SK-N-SH (cell line): ENCODE measurements around the gene AURKB. TPM values are rescaled to one million over a fixed set of nuclear protein-coding genes. Genes with fewer than 3 reads are reported as not detected.
A peak's percentile ranks its signal among the peaks of the same experiment; 100 is the strongest.

Experiments
- CTCF ChIA-PET: fragments of 300-600, 350-600 bp; formaldehyde crosslinking; extraction: SDS; loops from one replicate; lab custom pipeline; 2021; lab: Yijun Ruan, JAX
- POLR2A ChIA-PET: fragments of 350-600 bp; sonication (Branson Sonifier 250); formaldehyde crosslinking; extraction: SDS; loops from one replicate; lab custom pipeline; 2020; ENCODE audit warnings: antibody characterized with exemption, inconsistent platforms; lab: Yijun Ruan, JAX
- DNase-seq: peaks from one replicate; pipeline ENCODE4 v3.0.0; 2012
- H2AFZ ChIP-seq: fragments of 200-600 bp; sonication (generic); 2 replicates; pipeline ENCODE4 v1.8.1; 2016; ENCODE audit warnings: antibody characterized with exemption, mild to moderate bottlenecking, low read depth
- H3F3A ChIP-seq: fragments of 200-600 bp; sonication (generic); replicated peaks from 2 replicates; pipeline ENCODE3; 2016; ENCODE audit warnings: antibody characterized with exemption, mild to moderate bottlenecking; ENCODE audit not compliant: insufficient read depth
- H3K27ac ChIP-seq, 2 experiments: fragments of 200-500 bp in 1 of 2; fragments of 200-600 bp in 1 of 2; sonication (Bioruptor generic) in 1 of 2; sonication (generic), shearing (Covaris generic) in 1 of 2; 2 replicates each; pipeline versions ENCODE4 v1.5.1 to v1.6.1; 2014 to 2016; ENCODE audit warnings: low read depth in 2 of 2, inconsistent platforms in 1 of 2, low read length in 1 of 2, mild to moderate bottlenecking in 1 of 2, mixed read lengths in 1 of 2
- H3K27me3 ChIP-seq: fragments of 200-600 bp; sonication (generic), shearing (Covaris generic); 2 replicates; pipeline ENCODE4 v1.6.1; 2016; ENCODE audit warnings: mixed run types; ENCODE audit not compliant: insufficient read depth
- H3K36me3 ChIP-seq, 2 experiments: fragments of 200-500 bp in 1 of 2; fragments of 200-600 bp in 1 of 2; sonication (Bioruptor generic) in 1 of 2; sonication (generic) in 1 of 2; replicated peaks in 1 of 2; 2 replicates each; pipeline versions ENCODE3 to v1.5.1; 2014 to 2016; ENCODE audit warnings: low read length in 1 of 2, mild to moderate bottlenecking in 1 of 2; ENCODE audit not compliant: insufficient read depth in 2 of 2, control insufficient read depth in 1 of 2
- H3K4me1 ChIP-seq, 2 experiments: fragments of 200-500 bp in 1 of 2; fragments of 200-600 bp in 1 of 2; sonication (Bioruptor generic) in 1 of 2; sonication (generic), shearing (Covaris generic) in 1 of 2; 2 replicates each; pipeline versions ENCODE4 v1.5.1 to v1.6.1; 2014 to 2016; ENCODE audit warnings: low read depth in 1 of 2, low read length in 1 of 2, mixed run types in 1 of 2; ENCODE audit not compliant: insufficient read depth in 2 of 2, control insufficient read depth in 1 of 2
- H3K4me2 ChIP-seq: fragments of 200-600 bp; sonication (generic), shearing (Covaris generic); 2 replicates; pipeline ENCODE4 v1.6.1; 2017; ENCODE audit warnings: mixed run types
- H3K4me3 ChIP-seq, 2 experiments: fragments of 200-500 bp in 1 of 2; fragments of 200-600 bp in 1 of 2; sonication (Bioruptor generic) in 1 of 2; sonication (generic), shearing (Covaris generic) in 1 of 2; 2 replicates each; pipeline versions ENCODE4 v1.5.1 to v1.8.1; 2014 to 2016; ENCODE audit warnings: low read depth in 2 of 2, inconsistent platforms in 1 of 2, low read length in 1 of 2, mild to moderate bottlenecking in 1 of 2, mixed read lengths in 1 of 2, moderate library complexity in 1 of 2
- H3K79me2 ChIP-seq: fragments of 200-600 bp; sonication (generic); 2 replicates; pipeline ENCODE4 v1.8.1; 2017; ENCODE audit warnings: mild to moderate bottlenecking; ENCODE audit not compliant: insufficient read depth
- H3K9ac ChIP-seq: fragments of 200-600 bp; sonication (generic); 2 replicates; pipeline ENCODE4 v1.6.1; 2017; ENCODE audit warnings: mixed run types
- H3K9me2 ChIP-seq: fragments of 200-600 bp; sonication (generic); 2 replicates; pipeline ENCODE4 v1.6.1; 2017; ENCODE audit warnings: mixed run types
- H3K9me3 ChIP-seq: fragments of 200-600 bp; sonication (generic); 2 replicates; pipeline ENCODE4 v1.6.1; 2017; ENCODE audit warnings: mixed run types, mild to moderate bottlenecking, moderate library complexity
- H4K20me1 ChIP-seq: fragments of 200-600 bp; sonication (generic); 2 replicates; pipeline ENCODE4 v1.6.1; 2017; ENCODE audit warnings: mild to moderate bottlenecking, mixed run types; ENCODE audit not compliant: insufficient read depth
- CTCF ChIP-seq: fragments of 200-600 bp; sonication (generic); IDR thresholded peaks from 2 replicates; pipeline ENCODE4 v1.6.1; 2017; ENCODE audit warnings: antibody characterized with exemption, mild to moderate bottlenecking, moderate library complexity
- EP300 ChIP-seq, 2 experiments: IDR thresholded peaks; 2 replicates each; pipeline versions ENCODE4 v1.4.0 to v1.6.1; 2012; ENCODE audit warnings: borderline replicate concordance in 1 of 2, low read depth in 1 of 2, low read length in 1 of 2
- FOSL2 ChIP-seq: IDR thresholded peaks from 2 replicates; pipeline ENCODE4 v1.4.0; 2012; ENCODE audit warnings: low read depth, mild to moderate bottlenecking, moderate library complexity, borderline replicate concordance
- FOXM1 ChIP-seq: IDR thresholded peaks from 2 replicates; pipeline ENCODE4 v1.4.0; 2012; ENCODE audit warnings: low read depth, mild to moderate bottlenecking
- GATA2 ChIP-seq: sonication (generic); formaldehyde crosslinking; IDR thresholded peaks from 2 replicates; pipeline ENCODE4 v1.5.0; 2020; ENCODE audit warnings: mild to moderate bottlenecking, missing genetic modification reagents
- IRF3 ChIP-seq: fragments of 150-350 bp; IDR thresholded peaks from 2 replicates; pipeline ENCODE4 v1.6.1; 2016; ENCODE audit warnings: mild to moderate bottlenecking, low read depth, low read length
- JUND ChIP-seq: IDR thresholded peaks from 2 replicates; pipeline ENCODE4 v1.4.0; 2012
- MXI1 ChIP-seq: IDR thresholded peaks from 2 replicates; pipeline ENCODE4 v1.6.1; 2012; ENCODE audit warnings: mild to moderate bottlenecking, low read depth, low read length, improper control_type of control experiment
- RCOR1 ChIP-seq: fragments of 150-350 bp; IDR thresholded peaks from 2 replicates; pipeline ENCODE4 v1.6.1; 2017; ENCODE audit warnings: antibody characterized with exemption, low read length
- SIN3A ChIP-seq: IDR thresholded peaks from 2 replicates; pipeline ENCODE4 v1.6.1; 2012; ENCODE audit warnings: low read depth, mild to moderate bottlenecking, low read length, moderate library complexity, borderline replicate concordance
- TAF1 ChIP-seq: IDR thresholded peaks from 2 replicates; pipeline ENCODE4 v1.6.1; 2012; ENCODE audit warnings: low read depth, mild to moderate bottlenecking, low read length, moderate library complexity, borderline replicate concordance
- TCF12 ChIP-seq: IDR thresholded peaks from 2 replicates; pipeline ENCODE4 v1.4.0; 2012
- YY1 ChIP-seq: IDR thresholded peaks from 2 replicates; pipeline ENCODE4 v1.4.0; 2012; ENCODE audit warnings: low read depth, mild to moderate bottlenecking
- ZBTB33 ChIP-seq: IDR thresholded peaks from 2 replicates; pipeline ENCODE4 v1.4.0; 2012; ENCODE audit warnings: low read depth, borderline replicate concordance
- WGBS: methylation state at CpG from one replicate; pipeline ENCODE4 v1.1.6; 2017; ENCODE audit warnings: low lambda C conversion rate; 5-methylcytosine and 5-hydroxymethylcytosine counted together
- polyA plus RNA-seq, 3 experiments: library from polyadenylated mRNA; depleted of rRNA; stranded (reverse); fragments of >200 nt; gene quantifications; 2 replicates each; pipeline ENCODE4 v1.2.3, GENCODE V29; 2012
- TF ChIP-seq, protein P1 (sequence below): IDR thresholded peaks from 2 replicates; pipeline ENCODE4; 2012

The AURKB gene
- polyA plus RNA-seq, 1 of the 3 experiments (the other 2 are of a cell fraction) = 43.9 TPM

GRCh38 chr17:8162997-8163977 lies 47.1 kb downstream of the AURKB start:
- peaks cover 41% of the 10 kb centered on the region for H3F3A ChIP-seq
- peaks cover 9 to 23% of the 10 kb centered on the region in 2 experiments for H3K36me3 ChIP-seq
- ChIA-PET POLR2A (interaction anchor here (0.7 to 1.8 kb wide), 4 partner anchors 10 to 41 kb away, joined by 3 to 36 read pairs (median 4); no protein-coding TSS in a partner anchor), CTCF (interaction anchor here (0.6 to 9.4 kb wide), 6 partner anchors 10 to 69 kb away, joined by 3 to 98 read pairs (median 6); partner anchors contain the start of gene HES7)
- peak overlapping the region; percentile 66 to 79 for H3K27ac ChIP-seq
- no peaks in the 10 kb centered on the region for H4K20me1 ChIP-seq
- WGBS = 22% methylated on average over 20 of the region's 55 CpGs
- H3K79me2 ChIP-seq = peaks cover 38% of the 10 kb centered on the region
- no peaks in the 10 kb centered on the region for H3K9me2 ChIP-seq
- H3K27me3 ChIP-seq = no peaks in the 10 kb centered on the region
- peak overlapping the region; percentile 64 to 88 for H3K4me3 ChIP-seq
- peak; percentile 93 for DNase-seq
- TF ChIP-seq JUND (no peak), FOXM1 (no peak), ZBTB33 (no peak), IRF3 (no peak), GATA2 (CRISPR knock-in tag) (no peak), TCF12 (no peak), RCOR1 (no peak), TAF1 (no peak), MXI1 (no peak; the same call in 1 of the 2 replicates), SIN3A (no peak), FOSL2 (no peak), YY1 (no peak), EP300 (IDR thresholded peaks at IDR 0.05; ENCODE audit: borderline replicate concordance in 1 of 2, low read depth in 1 of 2, low read length in 1 of 2) (no peak), CTCF (no peak)
- TF ChIP-seq, protein P1, sequence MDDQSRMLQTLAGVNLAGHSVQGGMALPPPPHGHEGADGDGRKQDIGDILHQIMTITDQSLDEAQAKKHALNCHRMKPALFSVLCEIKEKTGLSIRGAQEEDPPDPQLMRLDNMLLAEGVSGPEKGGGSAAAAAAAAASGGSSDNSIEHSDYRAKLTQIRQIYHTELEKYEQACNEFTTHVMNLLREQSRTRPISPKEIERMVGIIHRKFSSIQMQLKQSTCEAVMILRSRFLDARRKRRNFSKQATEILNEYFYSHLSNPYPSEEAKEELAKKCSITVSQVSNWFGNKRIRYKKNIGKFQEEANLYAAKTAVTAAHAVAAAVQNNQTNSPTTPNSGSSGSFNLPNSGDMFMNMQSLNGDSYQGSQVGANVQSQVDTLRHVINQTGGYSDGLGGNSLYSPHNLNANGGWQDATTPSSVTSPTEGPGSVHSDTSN = no peak
- H3K9me3 ChIP-seq = no peaks in the 10 kb centered on the region
- H3K4me1 ChIP-seq = peaks cover 25 to 29% of the 10 kb centered on the region in 2 experiments; a peak in 3 of 4 replicates
- peak overlapping the region; percentile 98 for H2AFZ ChIP-seq
- H3K4me2 ChIP-seq = peak overlapping the region; percentile 77
- H3K9ac ChIP-seq = peak overlapping the region; percentile 100
